Measurements from ENCODE around the gene CASQ1. TPM values are rescaled to one million over a fixed set of nuclear protein-coding genes. Genes with fewer than 3 reads are reported as not detected.

The CASQ1 gene
- polyA plus RNA-seq, 1 donor, result 1.9 TPM

GRCh38 chr1:160244209-160244608, 53.8 kb downstream of the CASQ1 start:
- Histone ChIP-seq H3K9me3 (ENCODE audit: control insufficient read depth, low read depth, low read length) (no peaks in the 10 kb centered on the region), H3K27ac (ENCODE audit: low read length) (no peak overlapping the region), H3K36me3 (ENCODE audit: control insufficient read depth, insufficient read depth, low read length) (peaks cover 28% of the 10 kb centered on the region), H3K4me3 (ENCODE audit: low read length) (no peak overlapping the region), H3K27me3 (ENCODE audit: control insufficient read depth, insufficient read depth, low read length) (no peaks in the 10 kb centered on the region), H3K4me1 (ENCODE audit: control insufficient read depth, insufficient read depth, low read length) (no peaks in the 10 kb centered on the region)
- no peak for DNase-seq
- no CpG with 5 or more reads among the region's 1 CpG for WGBS (ENCODE audit: insufficient coverage, low lambda C conversion rate)

- Histone ChIP-seq H3K27ac (ENCODE audit: low read length) (no peak overlapping the region), H3K4me1 (ENCODE audit: control insufficient read depth, insufficient read depth, low read length) (no peaks in the 10 kb centered on the region), H3K36me3 (ENCODE audit: control insufficient read depth, insufficient read depth, low read length) (peaks cover 16% of the 10 kb centered on the region), H3K9me3 (ENCODE audit: control insufficient read depth, low read depth, low read length) (no peaks in the 10 kb centered on the region), H3K27me3 (ENCODE audit: control insufficient read depth, insufficient read depth, low read length) (no peaks in the 10 kb centered on the region), H3K4me3 (ENCODE audit: low read length) (no peak overlapping the region)
- WGBS (ENCODE audit: insufficient coverage, low lambda C conversion rate), result 71% methylated on average over 1 of the region's 1 CpG
- no peak for DNase-seq
Observed at GRCh38 chr1:160245434-160245833, 55.1 kb downstream of the CASQ1 start.

GRCh38 chr1:160247053-160247452, 56.7 kb downstream of the CASQ1 start:
- H3K4me3 ChIP-seq (ENCODE audit: low read length), result no peak overlapping the region
- no peaks in the 10 kb centered on the region for H3K27me3 ChIP-seq (ENCODE audit: control insufficient read depth, insufficient read depth, low read length)
- no peak overlapping the region for H3K27ac ChIP-seq (ENCODE audit: low read length)
- H3K9me3 ChIP-seq (ENCODE audit: control insufficient read depth, low read depth, low read length), result no peaks in the 10 kb centered on the region
- peaks cover 16% of the 10 kb centered on the region for H3K36me3 ChIP-seq (ENCODE audit: control insufficient read depth, insufficient read depth, low read length)
- no peaks in the 10 kb centered on the region for H3K4me1 ChIP-seq (ENCODE audit: control insufficient read depth, insufficient read depth, low read length)
- WGBS (ENCODE audit: insufficient coverage, low lambda C conversion rate), result no CpG with 5 or more reads among the region's 1 CpG
- no peak for DNase-seq

GRCh38 chr1:160251011-160251410, 60.6 kb downstream of the CASQ1 start:
- H3K9me3 ChIP-seq (ENCODE audit: control insufficient read depth, low read depth, low read length), result no peaks in the 10 kb centered on the region
- H3K27ac ChIP-seq (ENCODE audit: low read length), result no peak overlapping the region
- peaks cover 2% of the 10 kb centered on the region for H3K36me3 ChIP-seq (ENCODE audit: control insufficient read depth, insufficient read depth, low read length)
- peak in 1 of 2 donors; percentile 24 for DNase-seq
- H3K27me3 ChIP-seq (ENCODE audit: control insufficient read depth, insufficient read depth, low read length), result no peaks in the 10 kb centered on the region
- no peaks in the 10 kb centered on the region for H3K4me1 ChIP-seq (ENCODE audit: control insufficient read depth, insufficient read depth, low read length)
- H3K4me3 ChIP-seq (ENCODE audit: low read length), result no peak overlapping the region

Other genes starting within 250 kb of the CASQ1 start
- gene IGSF9, start 245.0 kb upstream of the CASQ1 start, polyA plus RNA-seq, result 107 TPM
- gene SLAMF9, start 236.3 kb upstream of the CASQ1 start, polyA plus RNA-seq, result 0.33 TPM
- gene PIGM, start 158.6 kb upstream of the CASQ1 start, polyA plus RNA-seq, result 13.1 TPM
- gene KCNJ10, start 120.4 kb upstream of the CASQ1 start, polyA plus RNA-seq, result 0.52 TPM
- 0.36 TPM for gene KCNJ9, start 109.0 kb upstream of the CASQ1 start, polyA plus RNA-seq
- gene IGSF8, start 92.0 kb upstream of the CASQ1 start, polyA plus RNA-seq, result 31.0 TPM
- gene ATP1A2, start 74.8 kb upstream of the CASQ1 start, polyA plus RNA-seq, result 7.5 TPM
- gene ATP1A4, start 39.0 kb upstream of the CASQ1 start, polyA plus RNA-seq, result 0.27 TPM
- 74.8 TPM for gene PEA15, start 14.8 kb downstream of the CASQ1 start, polyA plus RNA-seq
- gene DCAF8, start 72.0 kb downstream of the CASQ1 start, polyA plus RNA-seq, result 152 TPM
- 49.1 TPM for gene PEX19, start 94.6 kb downstream of the CASQ1 start, polyA plus RNA-seq
- gene COPA, start 152.7 kb downstream of the CASQ1 start, polyA plus RNA-seq, result 137 TPM
- gene NCSTN, start 152.8 kb downstream of the CASQ1 start, polyA plus RNA-seq, result 132 TPM
- 0.19 TPM for gene NHLH1, start 176.5 kb downstream of the CASQ1 start, polyA plus RNA-seq
- gene VANGL2, start 210.0 kb downstream of the CASQ1 start, polyA plus RNA-seq, result 18.8 TPM

Data from large intestine (tissue), 3 donors.